ENCODE results near the gene TMEM115.

TMEM115 gene

GRCh38 chr3:50358911-50359759 lies at the start of gene TMEM115:
TSS of gene TMEM115 (minus strand) at chr3:50359521. CDS start at chr3:50359063, 458 bp downstream.
- DNase-seq, result peak; percentile 95

GRCh38 chr3:50408443-50408944 lies 49.2 kb upstream of the TMEM115 start:
- no peak for DNase-seq

GRCh38 chr3:50406487-50406886 lies 47.2 kb upstream of the TMEM115 start:
- no peak for DNase-seq

- peak in 1 of 2 donors; percentile 9 for DNase-seq
These were observed 45.9 kb upstream of the TMEM115 start for GRCh38 chr3:50405249-50405648.

- DNase-seq, result no peak
These were observed 42.8 kb upstream of the TMEM115 start for GRCh38 chr3:50401978-50402595.

- no peak for DNase-seq
These were observed 37.2 kb upstream of the TMEM115 start for GRCh38 chr3:50396502-50396901.

- DNase-seq, result no peak
These were observed 35.9 kb upstream of the TMEM115 start for GRCh38 chr3:50395070-50395860.

- DNase-seq, result no peak
These were observed 33.7 kb upstream of the TMEM115 start for GRCh38 chr3:50393061-50393460.

- DNase-seq, result no peak
These were observed 32.9 kb upstream of the TMEM115 start for GRCh38 chr3:50392101-50392715.

- DNase-seq, result no peak
These were observed 31.3 kb upstream of the TMEM115 start for GRCh38 chr3:50390508-50391224.

- DNase-seq, result no peak
These were observed 30.1 kb upstream of the TMEM115 start for GRCh38 chr3:50389414-50389767.

- DNase-seq, result no peak
These were observed 29.5 kb upstream of the TMEM115 start for GRCh38 chr3:50388720-50389413.

GRCh38 chr3:50388016-50388719 lies 28.8 kb upstream of the TMEM115 start:
- no peak for DNase-seq

- DNase-seq, result no peak
These were observed 26.4 kb upstream of the TMEM115 start for GRCh38 chr3:50385754-50386153.

- DNase-seq, result no peak
These were observed 24.4 kb upstream of the TMEM115 start for GRCh38 chr3:50383750-50384149.

GRCh38 chr3:50382722-50383121 lies 23.4 kb upstream of the TMEM115 start:
- no peak for DNase-seq

GRCh38 chr3:50381383-50381782 lies 22.1 kb upstream of the TMEM115 start:
- no peak for DNase-seq

- no peak for DNase-seq
These were observed 21.2 kb upstream of the TMEM115 start for GRCh38 chr3:50380405-50381085.

- no peak for DNase-seq
These were observed 19.4 kb upstream of the TMEM115 start for GRCh38 chr3:50378757-50379156.

GRCh38 chr3:50378024-50378423 lies 18.7 kb upstream of the TMEM115 start:
- DNase-seq, result no peak
